ENCODE measurements around the gene TCF25.

Gene TCF25

GRCh38 chr16:89949121-89949742 lies 75.8 kb downstream of the TCF25 start:
- no peak for DNase-seq (ENCODE audit: low read depth)

DNA sequence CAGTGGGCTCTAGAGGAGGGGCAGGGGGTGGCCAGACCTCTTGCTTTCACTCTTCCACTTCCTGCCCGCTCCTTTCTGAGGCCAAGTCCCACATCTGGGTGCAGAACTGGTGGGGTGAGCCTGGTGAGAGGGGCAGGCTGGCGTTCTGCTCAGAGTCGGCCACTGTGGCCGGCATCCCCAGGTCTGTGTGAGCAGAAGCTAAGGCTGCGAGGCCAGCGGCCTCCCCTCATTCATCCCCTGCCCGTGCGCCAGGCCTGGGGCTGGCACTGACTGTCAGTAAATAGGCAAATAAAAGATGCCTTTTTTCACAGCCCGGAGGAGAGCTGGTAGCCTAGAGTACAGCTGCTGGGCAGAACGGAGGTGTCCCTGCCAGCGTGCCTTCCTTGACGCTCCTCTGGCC lies 76.4 kb downstream of the TCF25 start:
- DNase-seq (ENCODE audit: low read depth), result no peak

- no peak for DNase-seq (ENCODE audit: low read depth)
Observed at GRCh38 chr16:89951509-89951908, 78.1 kb downstream of the TCF25 start.

GRCh38 chr16:89952049-89952448 lies 78.7 kb downstream of the TCF25 start:
- DNase-seq (ENCODE audit: low read depth), result no peak

- DNase-seq (ENCODE audit: low read depth), result no peak
Observed at GRCh38 chr16:89952551-89952950, 79.2 kb downstream of the TCF25 start.

- DNase-seq (ENCODE audit: low read depth), result no peak
Observed at GRCh38 chr16:89953671-89954406, 80.4 kb downstream of the TCF25 start.

DNA sequence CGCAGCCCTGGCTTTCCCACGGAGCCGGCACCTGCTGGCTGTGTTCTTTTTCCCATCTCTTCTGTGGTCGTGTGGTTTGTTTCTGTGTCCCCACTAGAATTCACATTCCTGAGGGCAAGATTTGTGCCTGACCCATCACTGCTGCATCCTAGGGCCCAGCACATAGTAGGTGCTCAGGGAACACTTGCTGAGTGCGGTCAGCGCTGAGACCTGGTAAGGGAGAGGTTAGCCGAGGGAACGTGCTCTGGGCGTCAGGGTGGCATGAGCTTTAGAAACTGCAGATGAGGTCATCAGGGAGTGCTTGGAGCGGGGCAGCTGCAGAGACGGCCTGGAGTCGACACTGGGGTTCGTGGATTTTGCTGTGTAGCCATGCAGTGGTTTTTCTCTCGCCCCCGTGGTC lies 81.1 kb downstream of the TCF25 start:
- DNase-seq (ENCODE audit: low read depth), result no peak

GRCh38 chr16:89955001-89955685 lies 81.8 kb downstream of the TCF25 start:
- DNase-seq (ENCODE audit: low read depth), result no peak

DNA sequence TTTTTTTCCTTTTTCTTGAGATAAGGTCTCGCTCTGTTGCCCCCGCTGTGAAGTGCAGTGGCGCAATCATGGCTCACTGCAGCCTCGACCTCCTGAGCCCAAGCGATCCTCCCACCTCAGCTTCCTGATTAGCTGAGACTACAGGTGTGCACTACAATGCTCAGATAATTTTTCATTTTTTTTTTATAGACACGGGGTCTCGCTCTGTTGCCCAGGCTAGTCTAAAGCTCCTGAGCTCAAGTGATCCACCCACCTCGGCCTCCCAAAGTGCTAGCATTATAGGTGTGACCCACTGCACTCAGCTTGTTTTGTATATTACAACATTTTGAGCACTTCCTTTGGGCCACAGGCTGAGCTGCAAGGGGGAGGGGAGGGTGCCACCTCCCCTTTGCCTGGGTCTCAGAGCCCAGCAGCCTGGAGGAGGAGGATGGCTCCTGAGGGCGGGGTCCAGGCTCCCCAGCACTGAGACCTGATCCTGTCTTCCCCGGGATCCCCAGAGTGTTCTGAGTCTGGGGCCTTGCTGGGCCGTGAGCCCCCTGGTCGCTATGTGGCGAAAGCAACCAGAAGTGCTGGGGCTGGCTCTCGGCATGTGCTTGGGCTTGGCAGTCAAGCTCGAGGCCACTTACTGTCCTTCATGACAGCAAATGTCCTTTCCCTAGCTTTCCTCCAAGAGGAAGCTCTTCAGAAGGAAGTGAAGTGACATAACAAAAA lies 83.3 kb downstream of the TCF25 start:
- DNase-seq (ENCODE audit: low read depth), result no peak

GRCh38 chr16:89957216-89957785 lies 83.9 kb downstream of the TCF25 start:
- no peak for DNase-seq (ENCODE audit: low read depth)

GRCh38 chr16:89958068-89958467 lies 84.7 kb downstream of the TCF25 start:
- peak; percentile 26 for DNase-seq (ENCODE audit: low read depth)

DNA sequence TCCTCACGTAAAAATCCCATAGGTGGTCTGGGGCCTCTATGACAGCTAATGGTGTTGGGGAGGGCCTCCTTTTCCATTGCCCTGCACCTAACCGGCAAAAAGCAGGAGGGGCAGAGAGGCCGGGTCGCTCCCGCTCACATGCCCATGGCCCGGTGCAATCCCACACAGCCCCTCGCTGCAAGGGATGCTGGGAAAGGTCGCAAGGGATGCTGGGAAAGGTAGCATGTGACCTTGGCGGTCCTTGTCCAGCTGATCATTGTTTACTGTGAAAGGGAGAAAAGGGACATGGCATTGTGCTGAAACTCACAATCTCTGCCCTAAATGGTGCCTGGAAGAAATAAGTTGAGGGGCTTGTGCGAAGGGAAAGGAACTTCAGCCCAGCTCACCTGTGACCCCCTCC lies 85.2 kb downstream of the TCF25 start:
- no peak for DNase-seq (ENCODE audit: low read depth)

DNA sequence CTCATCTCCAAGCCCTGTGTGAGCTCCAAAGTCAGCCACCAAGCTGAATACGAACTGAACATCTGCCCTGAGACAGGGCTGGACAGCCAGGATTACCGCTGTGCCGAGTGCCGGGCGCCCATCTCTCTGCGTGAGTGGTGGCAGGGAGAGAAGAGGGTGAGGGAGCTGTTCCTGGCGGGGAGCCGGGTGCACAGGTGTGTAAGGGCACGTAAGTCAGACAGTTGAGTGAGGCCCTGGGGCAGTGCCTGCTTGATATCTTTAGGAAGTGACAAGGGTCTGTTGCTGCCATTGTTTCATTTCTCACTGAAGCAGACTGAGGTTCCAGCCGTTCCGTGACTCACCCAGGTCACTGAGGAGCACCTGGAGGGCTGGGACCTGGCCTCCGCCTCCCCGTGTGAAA lies 87.6 kb downstream of the TCF25 start:
- DNase-seq (ENCODE audit: low read depth), result no peak
